LNCaP clone FGC (cell line): ENCODE results near the gene KLHL22.
"Not testable (repeated sequence)": the region's sequence is repeated elsewhere in the genome, so short reads cannot be mapped to it uniquely, and the experiment has no call there.

ENCODE experiments used
- DNase-seq: peaks from one replicate; pipeline ENCODE4 v3.0.0-alpha.2; 2011; ENCODE audit warnings: low read depth
- H3K4me3 ChIP-seq: 2 replicates; pipeline ENCODE4 v1.5.1; 2011; ENCODE audit warnings: mild to moderate bottlenecking, low read depth, low read length, control low read depth
- TF ChIP-seq, protein P1 (sequence below): IDR thresholded peaks from 2 replicates; pipeline ENCODE4 v1.5.1; 2012; ENCODE audit warnings: mild to moderate bottlenecking; ENCODE audit not compliant: control insufficient read depth, insufficient read depth; ENCODE audit errors: extremely low read depth

KLHL22 gene

GRCh38 chr22:20457506-20458240, 37.9 kb downstream of the KLHL22 start:
- DNase-seq, result no peak
- H3K4me3 ChIP-seq, result no peak overlapping the region
- TF ChIP-seq, protein P1, sequence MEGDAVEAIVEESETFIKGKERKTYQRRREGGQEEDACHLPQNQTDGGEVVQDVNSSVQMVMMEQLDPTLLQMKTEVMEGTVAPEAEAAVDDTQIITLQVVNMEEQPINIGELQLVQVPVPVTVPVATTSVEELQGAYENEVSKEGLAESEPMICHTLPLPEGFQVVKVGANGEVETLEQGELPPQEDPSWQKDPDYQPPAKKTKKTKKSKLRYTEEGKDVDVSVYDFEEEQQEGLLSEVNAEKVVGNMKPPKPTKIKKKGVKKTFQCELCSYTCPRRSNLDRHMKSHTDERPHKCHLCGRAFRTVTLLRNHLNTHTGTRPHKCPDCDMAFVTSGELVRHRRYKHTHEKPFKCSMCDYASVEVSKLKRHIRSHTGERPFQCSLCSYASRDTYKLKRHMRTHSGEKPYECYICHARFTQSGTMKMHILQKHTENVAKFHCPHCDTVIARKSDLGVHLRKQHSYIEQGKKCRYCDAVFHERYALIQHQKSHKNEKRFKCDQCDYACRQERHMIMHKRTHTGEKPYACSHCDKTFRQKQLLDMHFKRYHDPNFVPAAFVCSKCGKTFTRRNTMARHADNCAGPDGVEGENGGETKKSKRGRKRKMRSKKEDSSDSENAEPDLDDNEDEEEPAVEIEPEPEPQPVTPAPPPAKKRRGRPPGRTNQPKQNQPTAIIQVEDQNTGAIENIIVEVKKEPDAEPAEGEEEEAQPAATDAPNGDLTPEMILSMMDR, result no peak

- no peak overlapping the region for H3K4me3 ChIP-seq
- no peak for DNase-seq
- TF ChIP-seq, protein P1, result no peak
These were observed 38.9 kb downstream of the KLHL22 start for GRCh38 chr22:20456722-20457076.

DNA sequence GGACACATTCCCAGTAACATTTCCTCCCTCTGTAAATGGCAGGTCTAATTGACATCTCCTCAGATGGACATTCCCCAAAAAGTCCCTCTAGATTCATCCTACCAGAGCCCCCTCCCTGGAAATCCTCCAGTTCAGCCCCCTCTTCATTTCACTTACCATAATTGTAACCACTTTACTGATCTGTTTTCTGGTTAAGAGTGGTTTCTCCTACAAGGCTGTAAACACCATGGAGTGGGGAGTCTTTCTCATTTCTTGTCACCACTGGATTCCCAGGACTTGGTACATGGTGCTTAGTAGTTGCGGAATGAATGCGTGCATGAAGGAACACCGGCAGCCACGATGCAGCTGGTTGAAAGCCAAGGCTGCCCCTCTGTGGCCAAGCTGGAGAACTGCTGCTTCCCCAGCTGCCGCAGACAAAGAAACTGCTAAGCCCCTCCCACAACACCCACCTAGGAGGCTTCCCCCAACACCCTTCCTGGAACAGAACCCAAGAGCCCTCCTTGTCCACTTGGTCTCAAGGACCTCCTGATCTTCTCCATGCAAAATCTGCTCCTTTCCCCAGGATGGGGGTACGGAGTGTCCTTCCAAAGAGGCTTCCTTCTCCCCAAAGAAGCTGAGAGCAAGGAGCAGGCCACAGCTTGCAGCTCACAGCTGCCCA, 39.4 kb downstream of the KLHL22 start:
- TF ChIP-seq, protein P1, result peak; percentile 70
- DNase-seq, result peak; percentile 42
- no peak overlapping the region for H3K4me3 ChIP-seq

DNA sequence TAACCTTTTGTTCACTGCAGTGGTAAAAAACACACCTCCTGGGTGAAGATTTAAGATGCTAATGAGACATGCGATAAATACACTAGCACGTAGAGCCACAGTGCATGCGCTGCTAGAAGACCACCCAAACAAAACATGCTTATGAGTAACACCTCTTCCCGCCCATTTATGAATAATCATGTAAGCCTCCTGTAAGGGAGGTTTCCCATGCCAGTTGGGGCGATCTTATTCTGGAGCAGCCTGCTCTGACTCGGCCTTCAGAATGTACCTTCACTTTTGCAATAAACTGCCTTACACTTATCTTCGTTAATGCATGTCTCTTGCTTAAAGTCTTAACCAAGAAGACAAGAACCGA, 39.9 kb downstream of the KLHL22 start:
- TF ChIP-seq, protein P1, result no peak
- DNase-seq, result no peak
- no peak overlapping the region for H3K4me3 ChIP-seq

DNA sequence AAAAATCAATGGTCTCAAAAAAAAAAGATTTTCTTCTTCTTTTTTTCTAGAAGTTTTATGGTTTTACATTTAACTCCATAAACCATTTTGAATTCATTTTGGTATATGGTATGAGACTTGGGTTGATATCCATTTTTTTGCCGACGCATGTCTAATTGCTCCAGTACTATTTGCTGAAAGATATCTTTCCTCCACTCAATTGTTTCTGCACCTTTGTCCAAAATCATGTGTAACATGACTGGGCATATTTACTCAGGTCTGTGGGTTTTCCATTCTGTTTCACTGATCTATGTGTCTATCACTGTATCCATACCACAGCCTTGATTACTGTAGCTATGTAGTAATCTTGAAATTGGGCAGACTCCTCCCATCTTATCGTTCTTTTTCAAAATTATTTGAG, 42.4 kb downstream of the KLHL22 start:
- no peak overlapping the region for H3K4me3 ChIP-seq
- no peak for DNase-seq
- TF ChIP-seq, protein P1, result no peak

DNA sequence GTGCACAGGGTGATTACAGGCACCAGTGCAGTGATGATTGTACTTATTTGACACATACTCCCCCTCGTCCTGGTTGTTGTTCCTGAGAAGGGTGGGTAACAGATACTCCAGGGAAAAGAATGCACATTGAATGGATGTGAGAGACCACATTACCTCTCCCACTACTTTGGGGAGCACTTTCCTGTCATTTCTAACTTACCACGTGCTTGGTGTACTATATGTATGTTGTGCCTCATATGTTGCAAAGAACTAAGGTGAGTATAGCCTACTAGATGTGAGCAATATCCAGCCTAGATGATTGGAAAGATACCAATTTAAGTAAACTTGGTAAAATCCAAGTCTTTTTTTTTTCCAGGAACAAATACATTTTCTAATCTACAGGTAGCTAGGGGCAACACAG, 43.7 kb downstream of the KLHL22 start:
- TF ChIP-seq, protein P1, result no peak
- DNase-seq, result no peak
- no peak overlapping the region for H3K4me3 ChIP-seq

DNA sequence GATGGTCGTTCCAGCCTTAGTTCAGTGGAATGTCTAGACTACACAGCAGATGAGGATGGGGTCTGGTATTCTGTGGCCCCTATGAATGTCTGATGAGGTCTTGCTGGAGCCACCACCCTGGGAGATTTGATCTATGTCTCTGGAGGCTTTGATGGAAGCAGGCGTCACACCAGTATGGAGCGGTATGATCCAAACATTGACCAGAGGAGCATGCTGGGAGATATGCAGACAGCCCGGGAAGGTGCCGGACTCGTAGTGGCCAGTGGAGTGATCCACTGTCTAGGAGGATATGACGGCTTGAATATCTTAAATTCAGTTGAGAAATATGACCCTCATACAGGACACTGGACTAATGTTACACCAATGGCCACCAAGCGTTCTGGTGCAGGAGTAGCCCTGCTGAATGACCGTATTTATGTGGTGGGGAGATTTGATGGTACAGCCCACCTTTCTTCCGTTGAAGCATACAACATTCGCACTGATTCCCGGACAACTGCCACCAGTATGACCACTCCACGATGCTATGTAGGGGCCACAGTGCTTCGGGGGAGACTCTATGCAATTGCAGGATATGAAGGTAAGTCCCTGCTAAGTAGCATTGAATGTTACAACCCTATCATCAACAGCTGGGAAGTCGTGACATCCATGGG, 44.3 kb downstream of the KLHL22 start:
- not testable (repeated sequence) for DNase-seq, H3K4me3 ChIP-seq
